Measurements from ENCODE around the gene CHIA. TPM values are rescaled to one million over a fixed set of nuclear protein-coding genes. Genes with fewer than 3 reads are reported as not detected.

The CHIA gene
- total and polyA plus RNA-seq, 9 of the 15 experiments (the other 6 are each of a cell fraction or from before 2014, with no cell fraction given), result not detected

- TF ChIP-seq ZBTB7A (IDR thresholded peaks at IDR 0.05; ENCODE audit: borderline replicate concordance, control insufficient read depth, low read depth, low read length), result no peak
- no peak for TF ChIP-seq E2F6 (IDR thresholded peaks at IDR 0.05; ENCODE audit: borderline replicate concordance in 1 of 2, extremely low read depth in 1 of 2, insufficient read depth in 1 of 2, insufficient read length in 1 of 2, low read depth in 1 of 2, low read length in 1 of 2, poor library complexity in 1 of 2, severe bottlenecking in 1 of 2)
- TF ChIP-seq USF1 (CRISPR knock-in tag; IDR thresholded peaks at IDR 0.05), result no peak
Measured at GRCh38 chr1:111241797-111242196, 48.9 kb upstream of the CHIA start (continued).

- ATAC-seq (no peak), FAIRE-seq (no peak), DNase-seq (ENCODE audit: extremely low read depth in 1 of 4, low spot score in 3 of 4) (no peak)
- TF ChIP-seq HNRNPH1 (optimal IDR thresholded peaks at IDR 0.05; ENCODE audit: low read depth, low read length), result no peak
- TF ChIP-seq TFAM (CRISPR knock-in tag; conservative IDR thresholded peaks at IDR 0.05), result no peak
- TF ChIP-seq TAF7 (tag; IDR thresholded peaks at IDR 0.05), result no peak
- Histone ChIP-seq H3K27ac (ENCODE audit: extremely low read depth, low read depth, low read length) (no peak overlapping the region), H2AFZ (ENCODE audit: low read depth, low read length) (no peak overlapping the region), H4K20me1 (replicated peaks; ENCODE audit: control insufficient read depth, insufficient read depth, low read length) (no peaks in the 10 kb centered on the region), H3K9me1 (ENCODE audit: control insufficient read depth, insufficient read depth, low read length) (no peaks in the 10 kb centered on the region), H3K36me3 (ENCODE audit: control insufficient read depth, insufficient read depth, low read length) (no peaks in the 10 kb centered on the region), H3K79me2 (ENCODE audit: control insufficient read depth, insufficient read depth, low read length) (no peaks in the 10 kb centered on the region), H3K9me3 (replicated peaks; ENCODE audit: control insufficient read depth, insufficient read depth, low read depth, low read length) (no peaks in the 10 kb centered on the region), H3K4me2 (ENCODE audit: insufficient read depth, low read length) (no peak overlapping the region), H3K4me3 (no peak overlapping the region), H3K27me3 (ENCODE audit: control insufficient read depth in 2 of 2, insufficient read depth in 2 of 2, low read length in 2 of 2) (peaks cover 4 to 5% of the 10 kb centered on the region in 2 experiments; a peak in 3 of 5 replicates), H3K9ac (ENCODE audit: insufficient read depth in 1 of 2, low read depth in 2 of 2, low read length in 2 of 2) (no peak overlapping the region), H3K4me1 (replicated peaks in 1 of 2; ENCODE audit: control insufficient read depth in 2 of 2, insufficient read depth in 2 of 2, low read length in 2 of 2) (no peaks in the 10 kb centered on the region)
- no TSS peak for BruUV-seq (replicated peaks)
- in situ Hi-C loops (cut with MboI), result no loop called here
- CTCF ChIA-PET (ENCODE audit: low intra/inter-chr PET ratio), result no interaction called here
- 0% methylated on average over 4 of the region's 4 CpGs for WGBS (ENCODE audit: insufficient coverage, low coverage, missing lambda C conversion rate)
- POLR2A ChIA-PET, result interaction anchor here (0.8 kb wide), 1 partner anchor 142 kb away, joined by 3 read pairs; no protein-coding TSS in a partner anchor
- intact Hi-C loops (cut with micrococcal nuclease), result no loop called here
Measured at GRCh38 chr1:111242805-111243523, 47.7 kb upstream of the CHIA start.
